Measurements from ENCODE around the gene RTRAF. TPM values are rescaled to one million over a fixed set of nuclear protein-coding genes. Genes with fewer than 3 reads are reported as not detected.

RTRAF gene
- polyA plus RNA-seq, 1 donor, result 275 TPM

- no peak for DNase-seq
These were observed 1.1 kb downstream of the RTRAF start for GRCh38 chr14:51990488-51990887.

- DNase-seq, result no peak
These were observed 4.1 kb downstream of the RTRAF start for GRCh38 chr14:51993285-51993920.

- DNase-seq, result no peak
These were observed 6.9 kb downstream of the RTRAF start for GRCh38 chr14:51996148-51996746.

GRCh38 chr14:51998348-51998747 lies 9.0 kb downstream of the RTRAF start:
- no peak for DNase-seq

GRCh38 chr14:51999084-51999483 lies 9.7 kb downstream of the RTRAF start:
- DNase-seq, result no peak

- DNase-seq, result no peak
These were observed 10.8 kb downstream of the RTRAF start for GRCh38 chr14:52000019-52000582.

- no peak for DNase-seq
These were observed 11.3 kb downstream of the RTRAF start for GRCh38 chr14:52000696-52001095.

- no peak for DNase-seq
These were observed 13.2 kb downstream of the RTRAF start for GRCh38 chr14:52002542-52002941.

- DNase-seq, result no peak
These were observed 14.0 kb downstream of the RTRAF start for GRCh38 chr14:52003324-52003723.

- DNase-seq, result no peak
These were observed 16.3 kb downstream of the RTRAF start for GRCh38 chr14:52005625-52006024.

- no peak for DNase-seq
These were observed 17.0 kb downstream of the RTRAF start for GRCh38 chr14:52006361-52006760.

GRCh38 chr14:52007211-52007610 lies 17.9 kb downstream of the RTRAF start:
- DNase-seq, result no peak

GRCh38 chr14:52007637-52008036 lies 18.3 kb downstream of the RTRAF start:
- DNase-seq, result no peak

- no peak for DNase-seq
These were observed 18.8 kb downstream of the RTRAF start for GRCh38 chr14:52008136-52008535.

GRCh38 chr14:52010173-52010693 lies 20.9 kb downstream of the RTRAF start:
- DNase-seq, result no peak

GRCh38 chr14:52011523-52011922 lies 22.2 kb downstream of the RTRAF start:
- no peak for DNase-seq

- DNase-seq, result no peak
These were observed 23.3 kb downstream of the RTRAF start for GRCh38 chr14:52012635-52013034.

GRCh38 chr14:52013984-52014600 lies 24.7 kb downstream of the RTRAF start:
- DNase-seq, result no peak

GRCh38 chr14:52014601-52015267 lies 25.4 kb downstream of the RTRAF start:
- no peak for DNase-seq

- no peak for DNase-seq
These were observed 26.2 kb downstream of the RTRAF start for GRCh38 chr14:52015411-52016030.

- no peak for DNase-seq
These were observed 28.9 kb downstream of the RTRAF start for GRCh38 chr14:52018252-52018651.

- DNase-seq, result no peak
These were observed 29.6 kb downstream of the RTRAF start for GRCh38 chr14:52018970-52019369.
